GM19372 (cell line): ENCODE data around the gene ABI1.

ENCODE experiments used
- ATAC-seq: cut with Tn5 transposase; IDR thresholded peaks from one replicate; pipeline ENCODE4 v1.9.1; 2021; ENCODE audit warnings: mild to moderate bottlenecking, low read depth, moderate library complexity; ENCODE audit not compliant: unreplicated experiment

ABI1 gene

DNA sequence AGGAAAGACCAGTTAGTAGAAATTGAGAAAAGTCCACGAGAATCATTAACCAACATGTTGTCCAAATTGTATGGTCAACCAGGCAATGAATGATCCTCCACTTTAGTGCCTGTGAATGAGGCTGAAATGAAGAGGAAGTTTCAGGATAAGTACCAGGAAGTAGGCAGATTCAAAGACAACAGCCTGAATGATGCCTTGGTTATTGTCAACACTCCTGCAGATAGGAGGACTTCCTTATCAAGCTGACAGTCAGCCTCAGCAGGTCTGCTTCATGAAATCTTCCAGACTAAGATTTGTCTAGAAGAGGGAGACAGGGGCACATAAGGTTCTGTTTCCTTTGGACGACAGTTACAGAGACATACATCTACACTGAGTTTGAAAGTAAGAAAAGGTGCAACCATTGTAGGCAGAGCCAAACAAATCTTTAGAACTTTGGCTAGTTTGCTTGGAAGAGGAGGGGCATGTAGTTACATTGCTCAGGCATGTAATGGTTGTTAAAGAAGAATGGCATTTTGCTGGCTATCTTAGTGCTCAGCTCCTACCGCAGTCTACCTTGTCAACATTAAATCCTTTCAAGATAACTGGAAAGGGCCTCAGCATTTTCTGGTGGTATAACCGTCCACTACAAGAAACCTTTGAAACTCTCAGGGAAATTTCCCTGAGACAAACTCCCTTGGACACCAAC, 81.4 kb downstream of the ABI1 start:
- ATAC-seq = no peak

DNA sequence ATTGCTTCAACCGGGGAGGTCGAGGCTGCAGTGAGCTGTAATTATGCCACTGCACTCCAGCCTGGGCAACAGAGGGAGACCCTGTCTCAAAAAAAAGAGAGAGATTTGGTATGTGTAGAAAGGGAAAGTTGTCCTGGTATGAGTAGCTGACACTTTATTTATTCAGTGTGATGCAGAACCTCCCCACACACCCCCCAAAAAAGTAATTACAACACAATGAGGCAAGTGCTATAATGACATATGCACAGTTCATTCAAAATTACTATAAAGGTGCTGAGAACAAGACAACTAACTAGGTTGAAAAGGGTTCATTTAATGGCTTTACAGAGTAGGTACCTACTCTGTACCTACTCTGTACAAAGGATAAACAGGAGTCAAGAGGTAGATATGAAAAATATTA, 83.1 kb downstream of the ABI1 start:
- no peak for ATAC-seq

DNA sequence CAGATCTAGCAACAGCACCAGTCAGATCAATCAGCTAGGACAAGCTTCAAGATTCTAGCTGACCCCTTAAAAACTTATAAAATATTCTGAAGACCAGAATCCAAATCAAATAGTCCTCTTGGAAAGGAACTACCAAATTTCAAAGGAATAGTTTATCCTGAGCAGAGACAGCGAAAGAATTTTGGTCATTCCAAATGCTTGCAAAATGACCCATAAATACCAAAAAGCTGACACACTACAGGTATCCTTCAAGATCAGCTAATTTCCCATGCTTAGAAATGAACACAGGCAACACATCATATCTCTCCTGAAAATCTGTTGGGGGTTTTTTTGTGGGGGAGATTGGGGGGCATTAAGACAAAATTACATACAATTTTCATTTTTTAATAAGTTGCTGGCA, 84.5 kb downstream of the ABI1 start:
- ATAC-seq = no peak

DNA sequence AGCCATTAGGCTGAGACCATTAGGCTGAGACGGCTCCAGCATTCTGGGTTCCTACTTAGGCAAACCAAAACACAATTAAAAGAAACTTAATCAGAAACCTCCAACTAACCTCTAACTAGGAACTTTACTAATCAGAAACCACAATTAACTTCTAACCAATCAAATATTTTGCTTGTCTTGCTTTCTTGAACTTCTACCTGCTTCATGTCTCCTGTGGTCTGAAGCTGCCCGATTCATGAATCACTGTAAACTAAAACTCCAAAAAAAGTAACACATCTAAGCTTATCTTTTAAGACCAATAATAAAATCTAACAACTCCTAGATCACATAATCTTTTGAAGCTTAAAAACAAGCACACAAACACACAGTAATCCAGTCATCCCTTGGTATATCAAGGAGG, 87.1 kb downstream of the ABI1 start:
- ATAC-seq = no peak

DNA sequence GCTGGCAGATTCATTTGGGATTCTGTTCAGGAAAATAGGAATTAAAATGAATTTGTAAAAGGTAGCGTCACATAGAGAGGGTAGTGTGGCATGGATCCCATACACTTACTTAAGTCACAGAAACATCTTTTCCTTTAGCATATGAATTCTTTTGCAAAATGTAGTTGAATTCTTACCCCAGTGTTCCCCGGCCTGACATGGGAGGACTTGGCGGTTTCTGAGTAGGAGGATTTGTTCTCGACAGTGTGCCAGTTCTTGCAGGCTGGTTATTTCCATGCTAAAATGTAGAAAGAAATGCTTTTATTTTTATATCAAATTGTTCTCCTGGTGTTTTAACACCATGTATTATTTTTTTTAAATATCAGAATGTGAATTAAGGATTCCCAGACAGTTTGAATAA, 90.7 kb downstream of the ABI1 start:
- ATAC-seq = no peak

DNA sequence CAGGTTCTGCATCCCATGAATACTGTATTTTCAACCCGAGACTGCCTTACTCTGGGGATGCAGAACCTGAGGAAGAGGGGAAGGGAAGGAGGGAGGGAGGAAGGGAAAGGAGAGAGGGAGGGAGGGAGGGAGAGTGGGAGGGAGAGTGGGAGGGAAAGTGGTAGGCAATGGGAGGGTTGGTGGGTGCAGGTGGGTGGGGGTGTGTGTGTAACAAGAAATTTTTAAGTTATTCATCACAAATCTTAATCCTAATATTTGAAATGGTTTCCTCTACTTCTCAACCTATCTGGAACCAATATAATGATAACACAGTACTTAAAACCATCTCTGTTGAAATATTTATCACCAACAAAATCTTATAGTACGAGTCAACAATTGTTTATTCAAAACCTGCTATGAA, 95.2 kb downstream of the ABI1 start:
- no peak for ATAC-seq

DNA sequence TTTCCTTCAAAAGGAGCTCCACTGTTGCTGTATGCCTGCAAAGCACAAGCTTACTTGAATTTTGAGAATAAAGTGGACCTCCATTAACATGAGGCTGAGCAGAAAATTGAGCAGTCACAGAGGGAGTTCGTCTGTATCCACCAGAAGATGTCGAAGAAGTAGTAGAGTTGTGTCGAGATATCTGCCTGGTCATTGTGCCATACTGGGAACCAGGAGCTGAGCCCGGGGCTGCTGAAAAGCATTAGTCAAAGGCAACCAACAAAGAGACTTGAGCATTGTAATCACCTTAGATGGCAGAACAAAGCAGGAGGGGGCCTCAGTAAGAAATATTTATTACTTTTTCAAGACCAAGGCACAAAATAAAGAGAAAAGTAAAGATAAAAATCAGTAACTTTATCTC, 101.8 kb downstream of the ABI1 start:
- ATAC-seq = no peak

DNA sequence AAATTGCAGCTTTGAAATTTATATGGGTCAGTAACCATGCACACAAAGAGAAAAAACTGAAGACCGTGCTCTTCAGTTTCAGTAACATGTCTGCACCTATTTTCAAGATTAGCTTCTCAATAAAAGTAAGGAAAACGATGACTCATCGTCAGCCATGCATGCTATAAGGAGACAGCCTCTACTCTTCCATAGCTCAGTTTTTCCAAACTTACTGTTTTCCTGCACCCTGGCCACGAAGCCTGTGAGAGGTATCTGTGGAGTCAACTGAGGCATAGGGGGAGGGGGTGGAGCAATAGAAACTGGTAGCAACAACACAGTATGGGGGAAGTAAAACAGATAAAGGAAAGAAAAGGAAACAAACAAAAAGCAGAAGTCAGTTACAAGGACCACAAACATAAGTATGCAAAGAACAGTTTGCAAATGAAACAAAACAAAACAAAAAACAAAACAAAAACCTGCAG, 105.3 kb downstream of the ABI1 start:
- no peak for ATAC-seq

DNA sequence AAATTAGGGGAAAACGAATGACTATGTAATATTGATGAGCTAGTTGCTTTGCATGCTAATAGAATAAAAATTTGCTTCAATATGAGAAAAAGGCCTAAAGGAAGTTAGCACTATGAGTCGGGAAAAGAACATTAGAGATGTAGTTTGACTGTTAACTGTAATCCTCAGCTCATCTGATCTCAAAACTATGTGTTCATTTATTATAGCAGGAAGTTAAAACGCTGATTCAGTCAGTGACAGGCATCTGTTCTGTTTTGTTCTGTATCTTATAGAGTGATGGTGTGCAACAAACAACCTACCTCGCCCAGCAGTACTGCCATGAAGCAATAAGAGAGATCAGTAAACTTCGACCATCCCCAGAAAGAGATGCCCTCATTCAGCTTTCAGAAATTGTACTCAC, 114.7 kb downstream of the ABI1 start:
- ATAC-seq = no peak

DNA sequence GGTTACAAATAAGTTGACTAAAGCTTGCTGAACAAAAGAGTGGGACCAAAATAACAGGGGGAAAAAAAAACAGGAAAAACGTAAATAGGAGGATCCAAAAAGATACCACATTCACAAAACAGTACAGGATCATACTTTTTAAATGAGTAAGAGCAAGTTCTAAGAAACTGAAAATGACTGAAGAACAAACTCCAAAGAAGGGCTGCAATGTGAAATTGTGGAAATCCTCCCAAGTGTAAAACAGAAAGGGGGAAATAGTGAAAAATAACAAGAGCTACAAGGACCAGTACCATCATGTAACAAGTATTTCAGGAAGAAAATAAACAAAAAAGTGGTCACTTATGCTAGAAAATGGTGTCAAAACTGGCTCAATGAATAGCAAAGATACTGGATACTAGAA, 116.9 kb downstream of the ABI1 start:
- no peak for ATAC-seq

DNA sequence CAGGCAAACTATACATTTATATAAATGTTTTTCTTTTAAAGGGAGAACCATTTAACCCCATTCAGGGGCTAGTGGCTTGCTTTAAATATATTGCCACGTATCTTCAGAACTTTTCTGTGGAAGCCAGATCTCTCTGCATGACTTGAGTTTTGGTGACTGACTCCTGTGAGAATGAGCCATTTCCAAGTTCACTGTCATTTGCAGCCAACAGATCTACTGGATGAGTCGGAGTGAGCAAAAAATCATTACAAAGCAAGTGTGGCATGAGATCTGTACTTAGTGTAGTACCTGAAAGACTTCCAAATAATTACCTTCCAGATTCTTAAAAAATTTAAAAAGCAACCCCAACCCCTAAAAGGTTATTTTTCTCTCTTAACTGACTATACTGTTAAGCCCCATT, 117.7 kb downstream of the ABI1 start:
- no peak for ATAC-seq

DNA sequence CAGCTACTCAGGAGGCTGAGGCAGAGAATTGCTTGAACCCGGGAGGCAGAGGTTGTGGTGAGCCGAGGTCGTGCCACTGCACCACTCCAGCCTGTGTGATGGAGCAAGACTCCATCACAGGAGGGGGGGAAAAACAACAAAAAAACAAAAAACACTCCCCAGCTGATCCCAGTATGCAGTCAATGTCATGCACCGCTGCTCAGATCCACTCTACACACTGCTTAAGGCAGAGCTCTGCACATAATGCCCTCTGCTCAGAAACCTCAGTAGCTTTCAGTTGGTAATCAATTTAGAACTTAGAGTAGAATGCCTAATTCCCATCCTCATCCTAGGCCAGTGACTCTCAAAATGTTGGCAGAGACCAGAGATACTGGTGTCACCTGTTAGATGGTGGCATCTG, 119.4 kb downstream of the ABI1 start:
- ATAC-seq = no peak

DNA sequence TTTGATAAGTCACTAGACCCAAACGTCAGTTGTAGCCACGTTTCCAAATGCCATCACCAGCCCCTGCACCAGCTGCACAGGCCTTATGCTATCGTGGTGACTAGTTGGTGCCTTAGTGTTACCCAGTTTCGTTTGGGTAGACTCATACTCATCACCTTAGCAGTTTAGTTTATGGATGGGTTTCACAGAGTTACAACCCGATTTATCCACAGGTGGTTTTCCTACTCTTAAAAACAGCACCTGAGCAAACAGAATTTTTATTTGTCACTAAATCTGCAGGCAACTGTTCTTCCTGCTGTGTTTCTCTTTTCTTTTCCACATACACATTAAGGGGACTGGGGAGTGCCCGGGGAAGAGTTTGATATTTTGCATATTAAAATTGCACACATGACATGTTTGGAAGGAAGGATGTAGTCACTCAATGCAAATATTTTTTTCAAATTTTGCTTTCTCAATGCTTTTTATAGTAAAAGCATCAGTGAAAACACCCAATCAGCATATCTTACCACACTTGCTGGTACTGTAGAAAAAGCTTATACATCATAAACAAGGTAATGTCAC, 121.6 kb downstream of the ABI1 start:
- ATAC-seq = no peak

DNA sequence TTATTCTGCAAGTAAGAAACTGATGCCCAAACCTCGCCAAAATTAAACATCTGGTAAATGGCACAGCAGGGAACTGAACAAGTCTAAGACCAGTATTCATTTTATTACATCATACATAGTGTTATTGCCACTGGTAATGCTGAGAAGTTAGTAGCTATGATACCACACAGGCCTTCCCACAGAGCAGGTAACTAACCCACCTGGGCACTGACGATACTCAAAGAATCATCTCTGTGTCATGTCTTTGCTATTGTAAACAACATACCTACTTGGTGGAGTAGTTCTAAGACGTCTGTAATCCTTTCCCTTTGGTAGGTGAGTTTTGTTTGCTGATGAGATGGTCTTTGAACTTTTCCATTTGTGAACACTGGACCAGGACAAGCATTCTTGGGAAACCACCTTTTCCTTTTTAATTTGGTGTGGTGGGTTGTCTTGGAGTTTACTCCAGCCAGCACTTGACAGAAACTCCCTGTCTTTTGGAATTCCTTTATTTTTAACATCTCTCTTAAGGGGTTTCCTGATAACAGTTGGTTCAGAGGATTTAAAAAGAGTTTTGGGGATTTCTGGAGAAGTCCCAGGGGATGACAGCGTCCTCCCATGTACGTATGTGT, 122.4 kb downstream of the ABI1 start:
- no peak for ATAC-seq

DNA sequence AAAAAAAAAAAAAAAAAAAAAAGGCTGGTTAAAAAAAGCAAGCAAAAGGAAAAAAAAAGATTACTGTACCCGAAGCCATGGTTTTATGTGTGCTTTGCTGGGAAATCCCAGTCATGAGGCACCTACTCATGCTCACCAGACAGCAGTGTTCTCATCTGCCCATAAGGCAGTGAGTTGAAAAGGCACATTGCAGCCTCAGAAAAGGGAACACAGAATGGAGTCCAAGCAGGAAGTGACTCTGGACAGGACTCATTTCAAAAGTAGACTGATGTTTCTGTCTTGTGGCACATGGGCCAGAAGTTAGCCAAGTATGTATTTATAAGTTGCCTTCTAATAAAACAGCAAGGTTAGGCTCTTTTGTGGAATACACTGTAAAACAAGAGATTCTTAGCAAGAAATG, 123.0 kb downstream of the ABI1 start:
- ATAC-seq = peak; percentile 68

DNA sequence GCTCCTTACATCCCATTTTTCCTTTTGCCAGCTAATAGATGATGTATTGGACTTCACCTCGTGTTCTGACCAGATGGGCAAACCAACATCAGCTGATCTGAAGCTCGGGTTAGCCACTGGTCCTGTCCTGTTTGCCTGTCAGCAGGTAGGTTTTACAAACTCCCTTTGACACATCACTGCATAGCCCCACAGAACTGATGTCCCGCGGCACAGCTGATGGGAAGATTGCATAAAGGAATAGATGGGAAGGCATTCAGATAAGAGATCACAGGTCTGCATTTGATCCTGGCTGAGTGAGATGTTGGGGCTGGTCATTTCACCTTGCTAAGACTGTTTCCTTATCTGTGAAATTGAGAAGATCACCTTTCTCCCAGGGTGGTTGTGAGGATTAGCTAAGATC, 125.3 kb downstream of the ABI1 start:
- ATAC-seq = no peak

DNA sequence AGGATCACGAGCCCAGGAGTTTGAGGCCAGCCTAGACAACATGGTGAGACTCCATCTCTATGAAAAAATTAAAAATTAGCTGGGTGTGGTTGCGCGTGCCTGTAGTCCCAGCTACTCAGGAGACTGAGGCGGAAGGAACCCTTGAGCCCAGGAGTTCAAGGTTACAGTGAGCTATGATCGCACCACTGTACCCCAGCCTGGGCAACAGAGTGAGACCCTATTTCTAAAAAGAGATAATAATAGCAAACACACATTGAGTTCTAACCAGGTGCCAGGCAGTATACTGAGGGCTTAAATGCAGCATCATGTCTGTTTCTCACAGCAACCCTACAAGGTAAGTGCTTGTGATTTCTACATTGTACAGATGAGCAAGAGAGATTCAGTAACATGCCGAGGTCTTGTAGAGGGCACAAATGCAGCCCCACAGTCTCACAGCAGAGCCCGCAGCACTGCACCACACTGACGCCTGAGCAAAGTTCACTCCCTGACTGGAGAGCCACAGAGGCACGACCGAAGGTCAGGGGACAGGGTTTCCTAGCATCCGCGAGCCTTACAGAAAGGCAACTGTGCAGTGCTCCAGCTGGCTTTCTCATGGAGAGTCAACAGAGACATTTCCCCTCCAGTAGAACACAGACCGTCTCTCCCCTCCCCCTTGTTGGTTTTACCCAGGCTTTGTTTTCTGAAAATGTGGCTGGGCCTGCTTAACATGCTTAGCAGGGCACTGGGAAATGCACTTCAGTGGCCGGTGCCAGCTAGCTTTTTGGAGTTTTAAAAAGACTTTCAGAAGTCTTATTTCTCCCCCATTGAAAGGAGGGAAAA, 126.8 kb downstream of the ABI1 start:
- no peak for ATAC-seq

DNA sequence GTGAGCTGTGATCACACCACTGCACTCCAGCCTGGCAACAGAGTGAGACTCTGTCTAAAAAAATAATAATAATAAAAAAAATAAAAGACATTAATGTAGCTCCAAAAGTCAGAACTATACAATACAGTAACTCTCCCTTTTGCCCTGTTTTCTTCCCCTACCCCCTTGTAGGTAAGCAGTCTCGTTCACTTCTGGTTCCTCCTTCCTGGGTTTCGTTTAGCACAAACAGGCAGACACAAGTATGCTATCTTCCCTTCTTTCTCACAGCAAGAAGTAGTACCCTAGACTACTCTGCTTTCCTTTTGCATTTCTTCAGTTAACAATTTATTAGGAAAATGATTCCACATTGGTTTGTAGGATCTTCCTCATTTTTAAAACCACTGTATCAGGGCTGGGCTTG, 130.2 kb downstream of the ABI1 start:
- no peak for ATAC-seq

DNA sequence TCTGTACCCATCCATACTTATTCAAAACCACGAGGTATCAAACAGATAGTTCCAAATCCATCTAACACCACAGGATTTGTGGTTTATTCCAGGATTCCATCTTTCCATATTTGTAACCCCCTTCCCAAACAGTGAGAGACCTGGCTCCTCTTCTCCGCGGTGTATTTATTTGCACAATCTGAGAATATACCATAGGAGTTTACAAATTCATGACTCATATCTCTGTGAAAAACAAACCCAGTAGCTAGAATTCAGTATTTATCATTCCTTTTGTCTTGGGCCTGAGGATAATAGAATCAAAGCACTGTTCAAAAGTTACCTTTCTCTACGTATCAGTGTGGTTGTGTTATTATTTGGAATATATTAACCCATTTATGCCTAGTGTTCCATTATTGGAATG, 131.4 kb downstream of the ABI1 start:
- no peak for ATAC-seq

DNA sequence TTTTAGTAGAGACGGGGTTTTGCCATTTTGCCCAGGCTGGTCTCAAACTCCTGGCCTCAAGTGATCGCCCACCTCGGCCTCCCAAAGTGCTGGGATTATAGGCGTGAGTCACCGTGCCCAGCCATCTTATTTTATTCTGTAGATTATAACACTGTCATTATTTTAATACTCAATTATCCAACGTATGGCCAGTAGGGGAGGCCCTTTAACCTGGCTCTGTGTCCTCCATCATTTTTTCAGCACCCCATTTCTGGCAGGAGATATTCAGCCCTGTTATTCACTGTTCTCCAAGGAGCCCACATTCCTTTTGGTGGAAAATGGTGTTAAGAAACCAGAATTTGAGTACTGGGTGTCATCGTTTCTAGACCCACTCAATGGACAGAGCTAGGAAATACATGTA, 131.8 kb downstream of the ABI1 start:
- ATAC-seq = no peak

DNA sequence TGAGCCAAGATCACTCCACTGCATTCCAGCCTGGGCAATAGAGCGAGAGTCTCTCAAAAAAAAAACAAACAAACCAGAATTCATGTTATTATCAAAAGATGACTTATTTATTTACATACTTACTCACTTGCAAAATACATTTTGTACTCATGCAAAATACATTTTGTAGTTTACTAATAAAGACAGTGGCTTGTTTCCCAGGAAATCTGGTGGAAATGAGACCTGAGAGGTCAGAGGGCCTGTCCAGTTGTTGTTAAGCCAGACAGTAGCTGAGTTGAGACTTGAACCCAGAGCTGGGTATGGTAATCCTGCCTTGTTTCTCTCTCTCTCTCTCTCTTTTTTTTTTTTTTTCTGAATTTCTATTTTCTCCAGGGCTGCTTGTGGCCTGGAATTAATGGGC, 133.8 kb downstream of the ABI1 start:
- ATAC-seq = no peak
